Epithelial cell of proximal tubule (primary cell): Measurements from ENCODE around the gene EPAS1. TPM values are rescaled to one million over a fixed set of nuclear protein-coding genes. Genes with fewer than 3 reads are reported as not detected.

ENCODE experiments used
- DNase-seq: peaks from one replicate; pipeline ENCODE4 v3.0.0-alpha.2; 2011; ENCODE audit warnings: low read depth
- H3K4me3 ChIP-seq: 2 replicates; pipeline ENCODE4 v1.5.1; 2011; ENCODE audit warnings: low read depth, mild to moderate bottlenecking, low read length
- CTCF ChIP-seq: conservative IDR thresholded peaks from 2 replicates; pipeline ENCODE4 v1.5.1; 2012; ENCODE audit warnings: low read depth, mild to moderate bottlenecking, low read length
- total RNA-seq: library from RNA; depleted of rRNA; stranded (reverse); fragments of >200 nt; gene quantifications from 2 replicates; pipeline ENCODE4 v1.2.3, GENCODE V29; 2015

Gene EPAS1
- total RNA-seq, 1 donor from 2014 or later: 33.8 TPM

DNA sequence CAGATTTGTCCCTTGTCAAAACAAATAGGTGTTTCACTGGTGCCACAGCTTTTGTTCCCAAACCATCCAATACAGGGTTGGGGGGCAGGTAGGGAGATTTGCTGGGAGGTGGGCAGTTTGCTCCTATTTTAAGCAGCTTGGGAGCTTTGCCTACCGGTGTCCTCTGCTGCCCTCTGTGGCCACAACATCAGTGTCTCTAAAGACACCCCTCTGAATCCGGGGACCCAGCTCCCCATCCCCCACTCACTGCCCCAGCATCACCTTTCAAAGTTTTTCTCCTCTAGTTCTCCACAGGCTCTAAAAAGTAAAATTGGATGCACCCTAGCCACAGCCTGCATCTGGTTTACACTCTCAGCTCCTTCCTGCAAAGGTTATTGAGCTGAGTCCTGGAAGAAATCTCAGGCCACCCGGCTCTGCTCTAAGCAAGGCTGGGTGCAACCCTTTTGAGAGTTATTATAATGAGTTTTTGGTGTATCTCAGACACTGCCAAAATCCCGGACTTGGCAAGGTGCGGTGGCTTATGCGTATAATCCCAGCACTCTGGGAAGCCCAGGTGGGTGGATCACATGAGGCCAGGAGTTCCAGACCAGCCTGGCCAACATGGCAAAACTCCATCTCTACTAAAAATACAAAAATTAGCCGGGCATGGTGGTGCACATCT, 2.9 kb upstream of the EPAS1 start:
- TF ChIP-seq CTCF: peak; percentile 50
- H3K4me3 ChIP-seq: no peak overlapping the region
- DNase-seq: no peak

GRCh38 chr2:46296216-46296839, 879 bp upstream of the EPAS1 start:
- no peak for DNase-seq
- peak overlapping the region; percentile 96 for H3K4me3 ChIP-seq
- no peak for TF ChIP-seq CTCF

DNA sequence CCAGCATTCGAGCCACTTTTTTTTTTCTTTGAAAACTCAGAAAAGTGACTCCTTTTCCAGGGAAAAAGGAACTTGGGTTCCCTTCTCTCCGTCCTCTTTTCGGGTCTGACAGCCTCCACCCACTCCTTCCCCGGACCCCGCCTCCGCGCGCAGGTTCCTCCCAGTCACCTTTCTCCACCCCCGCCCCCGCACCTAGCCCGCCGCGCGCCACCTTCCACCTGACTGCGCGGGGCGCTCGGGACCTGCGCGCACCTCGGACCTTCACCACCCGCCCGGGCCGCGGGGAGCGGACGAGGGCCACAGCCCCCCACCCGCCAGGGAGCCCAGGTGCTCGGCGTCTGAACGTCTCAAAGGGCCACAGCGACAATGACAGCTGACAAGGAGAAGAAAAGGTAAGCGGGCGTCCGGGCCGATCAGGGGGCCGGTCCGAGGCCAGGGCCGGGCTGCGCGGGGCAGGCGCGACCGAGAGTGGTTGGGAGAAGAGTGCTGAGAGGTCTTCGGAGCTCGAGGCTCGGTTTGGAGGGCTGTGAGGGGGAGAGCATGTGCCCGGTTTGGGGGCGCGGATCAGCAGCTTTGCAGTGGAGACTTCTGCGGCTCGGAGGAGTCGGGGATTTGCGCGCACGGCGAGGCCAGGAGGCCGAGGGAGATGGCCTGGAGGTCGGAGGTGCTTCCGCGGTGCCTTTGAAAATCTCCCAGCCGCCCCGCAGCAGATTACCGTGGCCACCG, 502 bp downstream of the EPAS1 start:
- peak overlapping the region; percentile 96 for H3K4me3 ChIP-seq
- no peak for TF ChIP-seq CTCF
- no peak for DNase-seq

GRCh38 chr2:46298272-46298521, 990 bp downstream of the EPAS1 start:
- no peak for DNase-seq
- peak overlapping the region; percentile 96 for H3K4me3 ChIP-seq
- TF ChIP-seq CTCF: no peak

DNA sequence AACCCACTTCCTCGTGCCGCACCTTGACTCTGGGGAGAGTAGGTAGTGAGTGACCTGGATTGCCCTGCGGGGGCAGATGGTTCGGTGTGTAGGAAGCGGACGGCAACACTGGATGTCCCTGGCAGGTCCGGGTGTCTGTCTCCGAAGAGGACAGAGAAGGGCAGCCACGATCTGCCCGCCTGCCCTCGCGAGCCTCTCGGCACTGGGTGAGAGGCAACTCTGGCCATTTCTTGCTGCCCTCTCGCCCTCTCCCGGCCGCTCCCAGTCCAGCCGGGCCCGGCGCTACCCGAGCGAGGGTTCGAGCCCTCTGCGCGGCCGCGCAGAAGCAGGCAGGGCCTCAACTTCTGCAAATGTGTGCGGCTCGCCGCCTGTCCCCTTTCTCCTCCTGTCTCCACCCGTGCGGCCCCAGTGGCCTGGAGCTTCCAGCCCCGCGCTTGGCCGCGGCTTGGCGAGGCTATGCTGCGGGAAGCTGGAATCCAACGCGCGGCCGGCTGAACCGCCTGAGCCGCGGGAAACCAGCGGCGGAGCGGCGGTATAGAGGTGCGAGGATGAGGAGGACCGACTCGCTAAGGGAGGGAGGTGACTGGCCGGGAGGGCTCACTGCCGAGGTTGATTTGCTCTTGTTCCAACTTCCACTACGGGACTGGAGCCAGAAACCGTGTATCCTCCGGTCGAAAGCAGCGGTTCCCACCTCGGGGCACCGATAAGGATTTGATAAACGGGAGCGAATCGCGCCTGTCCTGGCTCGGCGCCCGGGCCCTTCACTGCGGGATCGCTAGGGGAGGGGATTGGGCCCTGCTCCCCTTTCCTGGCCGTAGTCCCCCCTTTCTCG, 1.5 kb downstream of the EPAS1 start:
- TF ChIP-seq CTCF: peak; percentile 44
- peak overlapping the region; percentile 96 for H3K4me3 ChIP-seq
- DNase-seq: no peak

- TF ChIP-seq CTCF: peak; percentile 8
- DNase-seq: no peak
- H3K4me3 ChIP-seq: peak overlapping the region; percentile 96
Measured at GRCh38 chr2:46299365-46300263, 2.4 kb downstream of the EPAS1 start.
